Gastrocnemius medialis (tissue), 4 donors: ENCODE data around the gene CATSPERZ. TPM values are rescaled to one million over a fixed set of nuclear protein-coding genes. Genes with fewer than 3 reads are reported as not detected.

Source experiments
- ATAC-seq, 2 donors: fragments of 150-250 bp; one replicate each; pipeline ENCODE4 v1.9.1; 2016
- DNase-seq, 2 donors: peaks; one replicate each; pipeline ENCODE4 v3.0.0-alpha.2; 2019
- H3K27ac ChIP-seq, 4 donors: fragments of 200-600 bp; sonication (generic); 1 replicate in 1 of 4; 2 replicates in 3 of 4; pipeline ENCODE4 v1.5.1; 2016 to 2018; ENCODE audit warnings: mild to moderate bottlenecking in 2 of 4, moderate library complexity in 1 of 4
- H3K27me3 ChIP-seq, 3 donors: fragments of 200-600 bp; sonication (generic) in 2 of 3; 1 replicate in 1 of 3; 2 replicates in 2 of 3; pipeline versions ENCODE4 v1.5.1 to v1.6.0; 2016 to 2019; ENCODE audit warnings: mild to moderate bottlenecking in 1 of 3, moderate library complexity in 1 of 3
- H3K36me3 ChIP-seq, 2 donors: fragments of 200-600 bp; sonication (generic) in 1 of 2; one replicate each; pipeline ENCODE4 v1.5.1; 2017 to 2018
- H3K4me1 ChIP-seq, 2 donors: fragments of 200-600 bp; sonication (generic) in 1 of 2; one replicate each; pipeline ENCODE4 v1.5.1; 2016 to 2017; ENCODE audit warnings: mild to moderate bottlenecking in 2 of 2
- H3K4me3 ChIP-seq, 4 donors: fragments of 200-600 bp; sonication (generic) in 3 of 4; 1 replicate in 1 of 4; 2 replicates in 3 of 4; pipeline ENCODE4 v1.5.1; 2016 to 2019; ENCODE audit warnings: mild to moderate bottlenecking in 2 of 4
- H3K9me3 ChIP-seq, 3 donors: fragments of 200-600 bp; sonication (generic) in 2 of 3; 1 replicate in 1 of 3; 2 replicates in 2 of 3; pipeline ENCODE4 v1.5.1; 2016 to 2019
- CTCF ChIP-seq, 5 experiments: fragments of 450-650 bp in 3 of 5; fragments of 200-600 bp in 2 of 5; sonication (generic) in 2 of 5; IDR thresholded peaks in 4 of 5; conservative IDR thresholded peaks in 1 of 5; 1 replicate in 4 of 5; 2 replicates in 1 of 5; pipeline ENCODE4 v1.5.1; 2016 to 2019; ENCODE audit warnings: antibody characterized with exemption in 5 of 5, mild to moderate bottlenecking in 3 of 5, moderate library complexity in 3 of 5
- POLR2A ChIP-seq, 2 donors: fragments of 450-650 bp; IDR thresholded peaks; one replicate each; pipeline ENCODE4 v1.6.1; 2017; ENCODE audit warnings: antibody characterized with exemption in 2 of 2, mild to moderate bottlenecking in 2 of 2, moderate library complexity in 2 of 2
- in situ Hi-C, 4 donors: fragments of 200-750 bp; cut with MboI; loops; one replicate each; pipeline versions ENCODE4 v1.15.0 to v1.8.0; 2017; ENCODE audit warnings: low sequenced_read_pairs in 4 of 4
- intact Hi-C: fragments of 100-400 bp; cut with DNase I; formaldehyde crosslinking; loops from one replicate; pipeline ENCODE4 v1.15.1; 2023; ENCODE audit warnings: low total_unique reads
- total RNA-seq, 4 donors: library from RNA; depleted of rRNA; stranded (reverse); fragments of >200 nt; gene quantifications; one replicate each; pipeline versions ENCODE4 v1.1.0 to v1.2.3, GENCODE V29; 2016

CATSPERZ gene
- total RNA-seq, 4 donors from 2014 or later: not detected

- Histone ChIP-seq H3K9me3 (no peaks in the 10 kb centered on the region), H3K4me1 (no peaks in the 10 kb centered on the region), H3K36me3 (no peaks in the 10 kb centered on the region), H3K4me3 (no peak overlapping the region), H3K27ac (no peak overlapping the region), H3K27me3 (no peaks in the 10 kb centered on the region)
- in situ Hi-C loops: no loop called here
- TF ChIP-seq POLR2A (IDR thresholded peaks at IDR 0.05): no peak
- TF ChIP-seq CTCF (IDR thresholded peaks at IDR 0.05 in 4 of 5, conservative IDR thresholded peaks at IDR 0.05 in 1 of 5): no peak
- intact Hi-C loops: no loop called here
- ATAC-seq (no peak), DNase-seq (no peak)
These were observed 47.2 kb downstream of the CATSPERZ start for GRCh38 chr11:64347193-64347867.

- H3K27ac ChIP-seq: no peak overlapping the region
- in situ Hi-C loops: no loop called here
- no peak overlapping the region for H3K4me3 ChIP-seq
- intact Hi-C loops: no loop called here
- H3K27me3 ChIP-seq: peaks cover 0 to 7% (median 5%) of the 10 kb centered on the region in 3 donors
- ATAC-seq (no peak), DNase-seq (no peak)
- no peaks in the 10 kb centered on the region for H3K4me1 ChIP-seq
- TF ChIP-seq CTCF (IDR thresholded peaks at IDR 0.05 in 4 of 5, conservative IDR thresholded peaks at IDR 0.05 in 1 of 5): no peak
- TF ChIP-seq POLR2A (IDR thresholded peaks at IDR 0.05): no peak
- H3K9me3 ChIP-seq: no peaks in the 10 kb centered on the region
- H3K36me3 ChIP-seq: no peaks in the 10 kb centered on the region
These were observed 48.3 kb downstream of the CATSPERZ start for GRCh38 chr11:64348383-64349024.

DNA sequence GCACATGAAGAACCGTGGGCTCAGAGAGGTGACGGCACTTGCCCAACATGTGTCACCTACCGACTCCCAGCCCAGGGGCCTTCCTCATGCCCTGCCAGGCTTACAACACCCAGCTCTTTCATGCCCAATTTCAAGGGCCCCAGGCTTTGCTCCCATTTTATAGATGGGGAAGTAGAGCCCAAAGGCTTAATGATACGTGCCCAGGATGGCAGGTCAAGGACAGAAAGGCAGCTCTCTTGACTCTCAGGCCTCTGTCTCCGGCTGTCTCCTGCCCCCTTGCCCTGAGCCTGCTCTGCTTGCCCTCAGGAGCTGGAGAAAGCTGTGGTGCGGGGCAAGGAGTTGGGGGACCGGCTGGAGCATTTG is 48.8 kb downstream of the CATSPERZ start:
- Histone ChIP-seq H3K4me1 (no peaks in the 10 kb centered on the region), H3K36me3 (no peaks in the 10 kb centered on the region), H3K27me3 (peaks cover 0 to 7% (median 5%) of the 10 kb centered on the region in 3 donors), H3K4me3 (no peak overlapping the region), H3K27ac (no peak overlapping the region), H3K9me3 (no peaks in the 10 kb centered on the region)
- intact Hi-C loops (no loop called here), in situ Hi-C loops (no loop called here)
- DNase-seq (no peak), ATAC-seq (no peak)
- no peak for TF ChIP-seq CTCF (IDR thresholded peaks at IDR 0.05 in 4 of 5, conservative IDR thresholded peaks at IDR 0.05 in 1 of 5)

GRCh38 chr11:64349404-64349803 is 49.2 kb downstream of the CATSPERZ start:
- H3K9me3 ChIP-seq: no peaks in the 10 kb centered on the region
- in situ Hi-C loops: no loop called here
- no peak for ATAC-seq

More at GRCh38 chr11:64349404-64349803, 49.2 kb downstream of the CATSPERZ start:
- no peak overlapping the region for H3K4me3 ChIP-seq
- TF ChIP-seq POLR2A (IDR thresholded peaks at IDR 0.05): no peak
- TF ChIP-seq CTCF (IDR thresholded peaks at IDR 0.05 in 4 of 5, conservative IDR thresholded peaks at IDR 0.05 in 1 of 5): no peak
- DNase-seq: no peak
- no peak overlapping the region for H3K27ac ChIP-seq
- H3K27me3 ChIP-seq: peaks cover 0 to 7% (median 5%) of the 10 kb centered on the region in 3 donors
- no peaks in the 10 kb centered on the region for H3K4me1 ChIP-seq
- intact Hi-C loops: no loop called here
- no peaks in the 10 kb centered on the region for H3K36me3 ChIP-seq
